A549 (cell line): ENCODE results near the gene SLC2A4RG. TPM values are rescaled to one million over a fixed set of nuclear protein-coding genes. Genes with fewer than 3 reads are reported as not detected.
A peak's percentile ranks its signal among the peaks of the same experiment; 100 is the strongest.

Experiments
- ATAC-seq, 2 experiments: fragments of 200-7000 bp in 1 of 2; fragments of >200 bp in 1 of 2; cut with Nextera tagmentation in 1 of 2; cut with Tn5 transposase in 1 of 2; 3 replicates each; pipeline versions ENCODE4 v1.8.0 to v1.9.1; 2018 to 2020; ENCODE audit warnings: mild to moderate bottlenecking in 1 of 2, moderate library complexity in 1 of 2
- CTCF ChIA-PET: fragments of 300-600 bp; sonication (Branson Sonifier 250); formaldehyde crosslinking; extraction: SDS; loops from one replicate; lab custom pipeline; 2021; ENCODE audit warnings: antibody characterized with exemption, inconsistent platforms; lab: Yijun Ruan, JAX
- POLR2A ChIA-PET: fragments of 350-600 bp; formaldehyde crosslinking; extraction: SDS; loops from one replicate; lab custom pipeline; 2021; ENCODE audit warnings: antibody characterized with exemption, inconsistent platforms; lab: Yijun Ruan, JAX
- DNase-seq, 2 experiments: peaks; one replicate each; pipeline versions ENCODE4 v3.0.0 to v3.0.0-alpha.2; 2011 to 2016; ENCODE audit warnings: low read depth in 1 of 2, low spot score in 1 of 2
- FAIRE-seq: peaks from 2 replicates; lab custom pipeline; 2011; peaks lifted over from hg19 to GRCh38; lab: Jason Lieb, UNC
- H3K27ac ChIP-seq, 2 experiments: fragments of >200 bp; sonication (Bioruptor Twin); formaldehyde crosslinking; 3 replicates each; pipeline ENCODE4 v1.5.1; 2016 to 2017
- H3K4me1 ChIP-seq: fragments of >200 bp; sonication (Bioruptor Twin); formaldehyde crosslinking; 3 replicates; pipeline ENCODE4 v1.6.1; 2016
- H3K4me2 ChIP-seq: fragments of >200 bp; sonication (Bioruptor Twin); formaldehyde crosslinking; 3 replicates; pipeline ENCODE4 v1.6.1; 2016
- H3K4me3 ChIP-seq: fragments of >200 bp; sonication (Bioruptor Twin); formaldehyde crosslinking; 3 replicates; pipeline ENCODE4 v1.5.1; 2016
- H3K9me3 ChIP-seq: fragments of >200 bp; sonication (Bioruptor Twin); formaldehyde crosslinking; 3 replicates; pipeline ENCODE4 v1.6.1; 2016
- BCL3 ChIP-seq: fragments of >200 bp; sonication (Bioruptor Twin); formaldehyde crosslinking; IDR thresholded peaks from 3 replicates; pipeline ENCODE4 v1.6.1; 2016
- BHLHE40 ChIP-seq: IDR thresholded peaks from 2 replicates; pipeline ENCODE4 v1.6.1; 2012; ENCODE audit warnings: low read depth, low read length, inconsistent platforms
- CBX2 ChIP-seq: fragments of 200-600 bp; sonication (generic); IDR thresholded peaks from 2 replicates; pipeline ENCODE4 v1.6.1; 2016; ENCODE audit warnings: low read depth, mild to moderate bottlenecking, borderline replicate concordance
- CHD2 ChIP-seq: fragments of 150-350 bp; IDR thresholded peaks from 2 replicates; pipeline ENCODE4 v1.6.1; 2014; ENCODE audit warnings: low read length; ENCODE audit not compliant: partially characterized antibody
- EHMT2 ChIP-seq: fragments of 200-600 bp; sonication (generic); IDR thresholded peaks from 2 replicates; pipeline ENCODE4 v1.6.1; 2016; ENCODE audit warnings: antibody characterized with exemption, low read depth, mild to moderate bottlenecking, moderate library complexity
- ELK1 ChIP-seq: fragments of 150-350 bp; IDR thresholded peaks from 2 replicates; pipeline ENCODE4 v1.6.1; 2014; ENCODE audit warnings: low read depth, mild to moderate bottlenecking, low read length
- EP300 ChIP-seq, 2 experiments: fragments of >200 bp; sonication (Bioruptor Twin); formaldehyde crosslinking; IDR thresholded peaks; 2 replicates in 1 of 2; 3 replicates in 1 of 2; pipeline ENCODE4 v1.6.1; 2016 to 2017
- ESRRA ChIP-seq: fragments of 150-350 bp; IDR thresholded peaks from 2 replicates; pipeline ENCODE4 v1.6.1; 2014; ENCODE audit warnings: mild to moderate bottlenecking, low read length, borderline replicate concordance
- FOSL2 ChIP-seq, 2 experiments: fragments of 450-650 bp in 1 of 2; fragments of >200 bp in 1 of 2; sonication (Bioruptor Twin) in 1 of 2; formaldehyde crosslinking; IDR thresholded peaks; 2 replicates each; pipeline versions ENCODE4 v1.5.0 to v1.6.1; 2016 to 2020; ENCODE audit warnings: mild to moderate bottlenecking in 1 of 2, moderate library complexity in 1 of 2
- HES2 ChIP-seq: fragments of >200 bp; sonication (Bioruptor Twin); formaldehyde crosslinking; IDR thresholded peaks from 2 replicates; pipeline ENCODE4 v1.6.1; 2016
- HOXA7 ChIP-seq: fragments of 250-450 bp; sonication (Bioruptor Pico); IDR thresholded peaks from 2 replicates; pipeline ENCODE4 v1.5.0; 2020; ENCODE audit warnings: mild to moderate bottlenecking, moderate library complexity
- HOXB13 ChIP-seq: fragments of 250-450 bp; sonication (Bioruptor Pico); IDR thresholded peaks from 2 replicates; pipeline ENCODE4 v1.5.0; 2020; ENCODE audit warnings: low read depth, mild to moderate bottlenecking, moderate library complexity
- HOXB5 ChIP-seq: fragments of 250-450 bp; sonication (Bioruptor Pico); IDR thresholded peaks from 2 replicates; pipeline ENCODE4 v1.5.0; 2020; ENCODE audit warnings: mild to moderate bottlenecking, moderate library complexity
- JUN ChIP-seq, 2 experiments: fragments of >200 bp; sonication (Bioruptor Twin); formaldehyde crosslinking; IDR thresholded peaks; 2 replicates in 1 of 2; 3 replicates in 1 of 2; pipeline ENCODE4 v1.6.1; 2016 to 2017
- JUNB ChIP-seq: fragments of >200 bp; sonication (Bioruptor Twin); formaldehyde crosslinking; IDR thresholded peaks from 2 replicates; pipeline ENCODE4 v1.6.1; 2016
- KDM5A ChIP-seq: fragments of 200-600 bp; sonication (generic); IDR thresholded peaks from 2 replicates; pipeline ENCODE4 v1.6.1; 2016; ENCODE audit warnings: antibody characterized with exemption, mild to moderate bottlenecking
- MAX ChIP-seq: IDR thresholded peaks from 2 replicates; pipeline ENCODE4 v1.6.1; 2012
- MYC ChIP-seq: IDR thresholded peaks from 2 replicates; pipeline ENCODE4 v1.6.1; 2012; ENCODE audit warnings: mild to moderate bottlenecking, inconsistent platforms, low read length, improper control_type of control experiment, borderline replicate concordance
- NPAS2 ChIP-seq: fragments of 250-450 bp; sonication (Bioruptor Pico); IDR thresholded peaks from 2 replicates; pipeline ENCODE4 v1.8.0; 2022; ENCODE audit warnings: mild to moderate bottlenecking, moderate library complexity, borderline replicate concordance
- PBX3 ChIP-seq: IDR thresholded peaks from 2 replicates; pipeline ENCODE4 v1.6.1; 2012
- POLR2A ChIP-seq: IDR thresholded peaks from 2 replicates; pipeline ENCODE4 v1.6.1; 2012; ENCODE audit warnings: mild to moderate bottlenecking, low read length
- RAD21 ChIP-seq, 2 experiments: fragments of >200 bp in 1 of 2; sonication (Bioruptor Twin) in 1 of 2; formaldehyde crosslinking in 1 of 2; IDR thresholded peaks in 1 of 2; conservative IDR thresholded peaks in 1 of 2; 2 replicates in 1 of 2; 3 replicates in 1 of 2; pipeline ENCODE4 v1.6.1; 2012 to 2018; ENCODE audit warnings: inconsistent platforms in 1 of 2
- RARB ChIP-seq: fragments of 250-450 bp; sonication (Bioruptor Pico); IDR thresholded peaks from 2 replicates; pipeline ENCODE4 v1.8.0; 2021; ENCODE audit warnings: mild to moderate bottlenecking, moderate library complexity
- SMC3 ChIP-seq: fragments of >200 bp; sonication (Bioruptor Twin); formaldehyde crosslinking; IDR thresholded peaks from 3 replicates; pipeline ENCODE4 v1.6.1; 2018; ENCODE audit warnings: inconsistent platforms
- USF2 ChIP-seq: fragments of 450-650 bp; IDR thresholded peaks from 2 replicates; pipeline ENCODE4 v1.6.1; 2014; ENCODE audit warnings: antibody characterized with exemption
- ZC3H11A ChIP-seq: fragments of 450-650 bp; IDR thresholded peaks from 2 replicates; pipeline ENCODE4 v1.6.1; 2014; ENCODE audit warnings: antibody characterized with exemption, mild to moderate bottlenecking
- ZFP36 ChIP-seq: fragments of 450-650 bp; IDR thresholded peaks from 2 replicates; pipeline ENCODE4 v1.6.1; 2014; ENCODE audit warnings: borderline replicate concordance; ENCODE audit not compliant: partially characterized antibody
- ZSCAN20 ChIP-seq: fragments of 250-450 bp; sonication (Bioruptor Pico); IDR thresholded peaks from 2 replicates; pipeline ENCODE4 v1.8.0; 2022; ENCODE audit warnings: mild to moderate bottlenecking, moderate library complexity
- WGBS: methylation state at CpG from one replicate; pipeline ENCODE4 v1.1.6; 2017; ENCODE audit errors: missing lambda C conversion rate; 5-methylcytosine and 5-hydroxymethylcytosine counted together
- polyA plus RNA-seq, 4 experiments: library from polyadenylated mRNA; depleted of rRNA in 3 of 4; stranded (reverse); fragments of >200 nt; fragmentation: RNase III in 1 of 4; extraction: RNeasy Plus Mini Kit Qiagen cat#74134 plus additional on column Dnase treatment in 1 of 4; gene quantifications; 2 replicates in 3 of 4; 3 replicates in 1 of 4; pipeline ENCODE4 v1.2.3, GENCODE V29; 2011 to 2017

SLC2A4RG gene
- polyA plus RNA-seq, 2 of the 4 experiments (the other 2 are of a cell fraction): 28.1 to 64.6 TPM

GRCh38 chr20:63706852-63707557, 32.6 kb upstream of the SLC2A4RG start:
- DNase-seq (peak in 1 of 2 experiments; percentile 74), FAIRE-seq (no peak), ATAC-seq (peak; percentile 38 to 64; a peak in 5 of 6 replicates)
- WGBS: 6% methylated on average over 29 of the region's 56 CpGs
- TF ChIP-seq HOXB5 (CRISPR knock-in tag) (no peak), SMC3 (0 out of 3 replicates have a peak, but pooled peaks have one; percentile 26), RAD21 (conservative IDR thresholded peaks at IDR 0.05 in 1 of 2, IDR thresholded peaks at IDR 0.05 in 1 of 2) (peak; percentile 41 to 57; a peak in 3 of 5 replicates)
- H3K4me1 ChIP-seq: peaks cover 22% of the 10 kb centered on the region
- peak overlapping the region; percentile 99 for H3K4me2 ChIP-seq
- peak overlapping the region; percentile 97 to 98 for H3K27ac ChIP-seq
- ChIA-PET POLR2A (interaction anchor here (1.0 to 2.5 kb wide), 11 partner anchors 9 to 331 kb away, joined by 3 to 38 read pairs (median 4); partner anchors contain the start of genes LIME1, PTK6, RTEL1 and SLC2A4RG), CTCF (interaction anchor here (0.7 to 1.6 kb wide), 8 partner anchors 8 to 273 kb away, joined by 3 to 7 read pairs (median 4); partner anchors contain the start of gene SAMD10)
- H3K4me3 ChIP-seq: peak overlapping the region; percentile 98
- H3K9me3 ChIP-seq: peaks cover 4% of the 10 kb centered on the region

- peak within 1 kb of the TSS; percentile 98 for H3K4me3 ChIP-seq
- POLR2A ChIA-PET: interaction anchor here (0.6 to 2.5 kb wide), 16 partner anchors 10 to 330 kb away, joined by 3 to 38 read pairs (median 4); partner anchors contain the start of genes GMEB2, LIME1, PTK6 and RTEL1
- peaks cover 10% of the 10 kb centered on the region for H3K9me3 ChIP-seq
- DNase-seq (peak; percentile 64 to 87), ATAC-seq (peak; percentile 88 to 91), FAIRE-seq (no peak)
- H3K4me1 ChIP-seq: peaks cover 21% of the 10 kb centered on the region
- CTCF ChIA-PET: interaction anchor here (0.7 to 1.6 kb wide), 10 partner anchors 9 to 272 kb away, joined by 3 to 5 read pairs (median 3); partner anchors contain the start of gene SAMD10
- peak within 1 kb of the TSS; percentile 97 to 98 for H3K27ac ChIP-seq
- peak within 1 kb of the TSS; percentile 99 for H3K4me2 ChIP-seq
- 2% methylated on average over 17 of the region's 98 CpGs for WGBS
- TF ChIP-seq NPAS2 (CRISPR knock-in tag): no peak
- TF ChIP-seq ZFP36: no peak
- TF ChIP-seq ELK1: no peak
- TF ChIP-seq PBX3: no peak
- TF ChIP-seq USF2: no peak
- TF ChIP-seq CBX2: no peak
- no peak for TF ChIP-seq CHD2
- TF ChIP-seq RARB (CRISPR knock-in tag): peak; percentile 80; the same call in 1 of the 2 replicates
- TF ChIP-seq KDM5A: 0 out of 2 replicates have a peak, but pooled peaks have one; percentile 25
- TF ChIP-seq JUN (IDR thresholded peaks at IDR 0.05): peak; percentile 71 to 91; a peak in 3 of 5 replicates
- peak; percentile 40 for TF ChIP-seq POLR2A
- TF ChIP-seq HES2: no peak
- TF ChIP-seq ESRRA: peak; percentile 72; the same call in 1 of the 2 replicates
- TF ChIP-seq MAX: peak; percentile 69
- no peak for TF ChIP-seq EHMT2
- TF ChIP-seq ZSCAN20 (CRISPR knock-in tag): no peak
- TF ChIP-seq ZC3H11A: no peak
- no peak for TF ChIP-seq EP300 (IDR thresholded peaks at IDR 0.05)
- no peak for TF ChIP-seq HOXA7 (CRISPR knock-in tag)
- TF ChIP-seq BCL3: peak; percentile 57; the same call in 1 of the 3 replicates
- TF ChIP-seq HOXB13 (CRISPR knock-in tag): no peak
- no peak for TF ChIP-seq JUNB
- TF ChIP-seq BHLHE40: no peak
- no peak for TF ChIP-seq FOSL2 (IDR thresholded peaks at IDR 0.05)
- no peak for TF ChIP-seq FOSL2 (CRISPR knock-in tag; IDR thresholded peaks at IDR 0.05)
- 0 out of 2 replicates have a peak, but pooled peaks have one; percentile 20 for TF ChIP-seq MYC
Measured at GRCh38 chr20:63707558-63708300, 31.8 kb upstream of the SLC2A4RG start, which contains the start of the genes ARFRP1 and ZGPAT. Gene ARFRP1, minus strand, starts transcription at chr20:63707976. Its CDS starts 885 bp downstream, at chr20:63707091. Gene ZGPAT, plus strand, starts transcription at chr20:63708039. Its CDS starts 542 bp downstream, at chr20:63708581.
